GM06990 (cell line): ENCODE results near the gene GPC1.

Experiments used
- DNase-seq: peaks from one replicate; pipeline ENCODE4 v3.0.0-alpha.2; 2011; ENCODE audit not compliant: insufficient read length; ENCODE audit errors: extremely low read depth
- H3K27me3 ChIP-seq: replicated peaks from 2 replicates; pipeline ENCODE4 v1.6.0; 2011; ENCODE audit warnings: low read length; ENCODE audit not compliant: control insufficient read depth, insufficient read depth
- H3K36me3 ChIP-seq: 2 replicates; pipeline ENCODE4 v1.5.1; 2011; ENCODE audit warnings: low read length; ENCODE audit not compliant: control insufficient read depth, insufficient read depth
- H3K4me3 ChIP-seq: replicated peaks from 2 replicates; pipeline ENCODE4 v1.5.1; 2011; ENCODE audit warnings: low read depth, mild to moderate bottlenecking, control low read depth, low read length
- TF ChIP-seq, protein P1 (sequence below): IDR thresholded peaks from 2 replicates; pipeline ENCODE4 v1.5.1; 2011; ENCODE audit warnings: low read length, control low read depth, mild to moderate bottlenecking, inconsistent platforms; ENCODE audit not compliant: insufficient read depth, poor library complexity, severe bottlenecking

Gene GPC1

DNA sequence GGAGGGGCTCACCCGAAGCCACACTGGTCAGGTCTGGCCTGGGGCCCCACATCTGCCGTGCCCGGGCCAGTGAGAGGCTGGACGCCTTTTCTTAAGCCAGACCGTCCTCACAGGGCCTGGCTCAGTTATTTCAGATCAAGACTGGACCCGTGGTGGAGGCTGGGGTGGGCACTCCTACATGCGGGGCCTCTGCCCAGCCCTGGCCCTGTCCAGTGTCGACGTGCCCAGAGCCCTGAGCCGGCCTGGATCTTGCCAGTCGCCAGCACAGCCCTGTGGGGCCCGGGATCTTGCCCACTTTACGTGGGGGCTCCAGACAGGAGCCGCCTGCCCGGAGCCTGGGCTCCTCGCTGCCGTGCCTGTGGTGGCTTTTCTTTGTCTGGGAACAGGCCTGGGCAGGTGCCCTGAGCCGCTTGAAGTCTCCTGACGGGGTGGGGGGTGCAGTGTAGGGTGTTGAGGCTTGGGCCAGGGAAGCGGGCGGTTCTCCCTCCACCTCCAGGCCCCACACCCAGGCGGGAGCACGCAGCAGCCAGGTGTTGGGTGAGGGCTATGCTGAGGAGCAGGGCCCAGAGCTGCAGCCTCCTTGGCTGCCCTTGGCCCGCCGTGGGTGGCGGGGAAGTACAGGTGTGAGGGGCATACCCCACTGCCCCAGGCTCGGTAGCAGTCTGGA, 6.0 kb downstream of the GPC1 start:
- TF ChIP-seq, protein P1, sequence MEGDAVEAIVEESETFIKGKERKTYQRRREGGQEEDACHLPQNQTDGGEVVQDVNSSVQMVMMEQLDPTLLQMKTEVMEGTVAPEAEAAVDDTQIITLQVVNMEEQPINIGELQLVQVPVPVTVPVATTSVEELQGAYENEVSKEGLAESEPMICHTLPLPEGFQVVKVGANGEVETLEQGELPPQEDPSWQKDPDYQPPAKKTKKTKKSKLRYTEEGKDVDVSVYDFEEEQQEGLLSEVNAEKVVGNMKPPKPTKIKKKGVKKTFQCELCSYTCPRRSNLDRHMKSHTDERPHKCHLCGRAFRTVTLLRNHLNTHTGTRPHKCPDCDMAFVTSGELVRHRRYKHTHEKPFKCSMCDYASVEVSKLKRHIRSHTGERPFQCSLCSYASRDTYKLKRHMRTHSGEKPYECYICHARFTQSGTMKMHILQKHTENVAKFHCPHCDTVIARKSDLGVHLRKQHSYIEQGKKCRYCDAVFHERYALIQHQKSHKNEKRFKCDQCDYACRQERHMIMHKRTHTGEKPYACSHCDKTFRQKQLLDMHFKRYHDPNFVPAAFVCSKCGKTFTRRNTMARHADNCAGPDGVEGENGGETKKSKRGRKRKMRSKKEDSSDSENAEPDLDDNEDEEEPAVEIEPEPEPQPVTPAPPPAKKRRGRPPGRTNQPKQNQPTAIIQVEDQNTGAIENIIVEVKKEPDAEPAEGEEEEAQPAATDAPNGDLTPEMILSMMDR = no peak
- H3K36me3 ChIP-seq = no peaks in the 10 kb centered on the region
- peaks cover 1% of the 10 kb centered on the region; the same call in 1 of the 2 replicates for H3K27me3 ChIP-seq

DNA sequence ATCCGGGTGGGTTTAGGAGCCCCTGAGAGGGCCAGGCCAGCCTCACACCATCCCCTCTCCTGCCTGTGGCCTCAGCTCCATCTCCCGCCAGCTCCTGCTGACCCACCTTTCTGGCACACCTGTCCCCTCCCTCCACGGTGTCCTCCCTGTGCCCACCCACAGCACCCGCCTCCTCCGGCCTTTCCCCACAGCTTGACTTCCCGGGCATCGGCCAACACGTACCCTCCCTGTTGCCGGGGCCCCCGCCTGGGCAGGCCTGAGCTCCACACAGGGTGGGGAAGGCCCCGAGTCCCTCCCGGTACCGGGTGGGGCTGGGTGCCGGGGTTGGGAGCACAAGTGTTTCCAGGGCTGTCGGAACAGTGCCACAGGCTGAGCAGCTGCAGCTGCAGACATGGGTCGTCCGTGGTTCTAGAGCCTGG, 6.5 kb downstream of the GPC1 start:
- TF ChIP-seq, protein P1 = no peak
- no peak for DNase-seq
- no peak overlapping the region for H3K4me3 ChIP-seq
- H3K27me3 ChIP-seq = peaks cover 1% of the 10 kb centered on the region; the same call in 1 of the 2 replicates
- no peaks in the 10 kb centered on the region for H3K36me3 ChIP-seq

More for the DNA sequence above, 6.0 kb downstream of the GPC1 start:
- DNase-seq = no peak
- H3K4me3 ChIP-seq = no peak overlapping the region

DNA sequence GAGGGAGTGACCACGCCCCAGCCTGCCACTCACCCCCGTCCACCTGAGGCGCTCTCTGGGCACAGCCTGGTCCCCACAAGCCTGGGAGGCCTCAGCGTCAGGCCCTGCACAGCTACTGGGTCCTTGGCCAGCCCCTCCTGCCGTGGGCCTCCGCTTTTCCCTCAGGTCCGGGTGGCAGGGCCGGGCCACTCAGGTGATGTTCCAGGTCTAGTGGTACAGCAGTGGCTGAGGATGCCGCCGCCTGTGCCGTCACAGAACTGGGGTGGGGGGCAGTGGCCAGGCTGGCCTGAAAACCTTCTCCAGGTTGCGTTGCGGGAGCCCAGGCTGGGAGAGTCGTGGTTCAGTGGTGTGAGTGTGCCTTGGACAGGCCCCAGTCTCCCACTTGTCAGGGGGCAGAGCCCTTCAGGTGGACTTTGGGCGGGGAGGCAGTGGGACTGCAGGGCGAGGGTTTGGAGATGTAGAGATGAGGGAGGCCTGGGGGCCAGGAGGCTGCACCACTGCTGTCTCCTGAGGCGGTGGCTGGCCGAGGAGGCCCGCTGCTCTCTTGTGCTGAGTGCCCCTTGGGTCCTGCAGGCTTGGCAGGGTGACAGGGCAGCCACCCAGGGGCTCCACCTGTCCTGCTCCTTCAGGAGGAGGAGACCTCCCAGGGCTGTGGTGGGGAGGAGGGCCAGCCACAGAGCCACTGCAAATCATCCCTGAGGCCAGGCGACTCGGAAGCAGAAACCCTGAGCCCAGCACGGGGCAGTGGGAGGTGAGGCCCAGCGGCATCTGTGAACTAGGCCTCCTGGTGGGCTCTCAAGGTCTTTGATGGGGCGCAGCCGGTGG, 7.6 kb downstream of the GPC1 start:
- Histone ChIP-seq H3K4me3 (no peak overlapping the region), H3K36me3 (no peaks in the 10 kb centered on the region), H3K27me3 (no peaks in the 10 kb centered on the region; the same call in 1 of the 2 replicates)
- no peak for DNase-seq
- TF ChIP-seq, protein P1 = no peak

DNA sequence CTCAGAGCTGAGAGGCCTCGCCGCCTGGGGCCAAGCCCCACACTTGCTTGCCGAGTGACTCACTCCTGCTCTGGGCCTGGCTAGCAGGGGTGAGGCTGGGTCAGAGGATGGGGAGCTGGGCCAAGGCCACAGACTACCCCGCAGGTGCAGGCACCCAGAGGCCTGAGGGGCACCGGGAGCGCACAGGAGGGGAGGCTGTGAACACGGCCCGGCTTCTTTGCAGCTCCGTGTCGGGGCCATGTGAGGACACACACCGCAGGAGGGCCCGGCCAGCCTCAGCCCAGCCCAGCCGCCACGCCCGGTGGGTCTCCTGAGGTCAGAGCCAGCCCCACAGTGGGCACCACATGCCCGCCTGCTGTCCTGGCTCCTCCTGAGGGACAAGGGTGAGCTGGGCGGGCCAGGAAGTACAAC, 8.4 kb downstream of the GPC1 start:
- H3K4me3 ChIP-seq = no peak overlapping the region
- no peaks in the 10 kb centered on the region for H3K36me3 ChIP-seq
- no peak for DNase-seq
- H3K27me3 ChIP-seq = peaks cover 1% of the 10 kb centered on the region
- TF ChIP-seq, protein P1 = no peak

DNA sequence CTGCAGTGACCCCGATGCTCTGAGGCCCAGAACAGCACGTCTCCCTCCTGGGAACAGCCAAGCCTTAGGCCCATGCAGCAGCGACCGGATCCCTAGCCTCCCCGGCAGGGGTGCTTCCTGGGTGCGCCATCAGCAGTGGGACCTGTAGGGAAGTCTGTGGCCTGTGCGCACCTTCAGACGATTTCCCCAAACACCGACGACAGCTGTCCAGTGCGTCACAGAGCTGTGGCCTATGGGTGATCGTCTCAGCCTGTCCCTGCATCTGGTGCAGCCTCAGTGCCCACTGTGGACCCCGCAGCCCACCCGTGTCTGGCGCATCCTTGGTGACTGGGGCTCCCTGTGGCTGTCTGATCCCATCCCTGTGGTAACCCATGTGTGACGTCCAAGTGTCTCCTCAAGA, 9.0 kb downstream of the GPC1 start:
- no peak for DNase-seq
- Histone ChIP-seq H3K36me3 (no peaks in the 10 kb centered on the region), H3K4me3 (no peak overlapping the region), H3K27me3 (peaks cover 1% of the 10 kb centered on the region)
- TF ChIP-seq, protein P1 = no peak
